Fibroblast of lung (primary cell): ENCODE measurements around the gene FAM184B. TPM values are rescaled to one million over a fixed set of nuclear protein-coding genes. Genes with fewer than 3 reads are reported as not detected.

Experiments used
- DNase-seq, 2 donors: peaks; one replicate each; pipeline versions ENCODE4 v3.0.0 to v3.0.0-alpha.2; 2010; ENCODE audit warnings: low read depth in 2 of 2
- H2AFZ ChIP-seq: 2 replicates; pipeline ENCODE4 v1.5.1; 2012; ENCODE audit warnings: low read length, control low read depth, inconsistent platforms
- H3K27ac ChIP-seq: 2 replicates; pipeline ENCODE4 v1.5.1; 2011; ENCODE audit warnings: low read length, control low read depth; ENCODE audit not compliant: insufficient read depth
- H3K27me3 ChIP-seq: 2 replicates; pipeline ENCODE4 v1.5.1; 2011; ENCODE audit warnings: mild to moderate bottlenecking, low read length; ENCODE audit not compliant: control insufficient read depth, insufficient read depth
- H3K36me3 ChIP-seq: 2 replicates; pipeline ENCODE4 v1.5.1; 2011; ENCODE audit warnings: low read length; ENCODE audit not compliant: control insufficient read depth, insufficient read depth
- H3K4me1 ChIP-seq: 2 replicates; pipeline ENCODE4 v1.5.1; 2011; ENCODE audit warnings: low read length; ENCODE audit not compliant: control insufficient read depth, insufficient read depth; ENCODE audit errors: extremely low read depth
- H3K4me2 ChIP-seq: 2 replicates; pipeline ENCODE4 v1.5.1; 2011; ENCODE audit warnings: low read length, control low read depth; ENCODE audit not compliant: insufficient read depth; ENCODE audit errors: extremely low read depth
- H3K4me3 ChIP-seq, 4 experiments: fragments of 200-600 bp in 1 of 4; sonication (generic) in 1 of 4; replicated peaks in 1 of 4; 2 replicates each; pipeline ENCODE4 v1.5.1; 2011 to 2016; ENCODE audit warnings: low read length in 4 of 4, low read depth in 3 of 4, mild to moderate bottlenecking in 3 of 4, control low read depth in 2 of 4, inconsistent platforms in 1 of 4, mixed read lengths in 1 of 4; ENCODE audit not compliant: insufficient read depth in 1 of 4; ENCODE audit errors: control extremely low read depth in 1 of 4
- H3K79me2 ChIP-seq: 2 replicates; pipeline ENCODE4 v1.5.1; 2012; ENCODE audit warnings: mild to moderate bottlenecking, low read length, inconsistent platforms; ENCODE audit not compliant: control insufficient read depth, insufficient read depth
- H3K9ac ChIP-seq: 2 replicates; pipeline ENCODE4 v1.5.1; 2011; ENCODE audit warnings: mild to moderate bottlenecking, low read length, control low read depth; ENCODE audit not compliant: insufficient read depth
- H3K9me3 ChIP-seq: 2 replicates; pipeline ENCODE4 v1.5.1; 2012; ENCODE audit warnings: low read depth, low read length; ENCODE audit not compliant: control insufficient read depth, insufficient read depth
- H4K20me1 ChIP-seq: 2 replicates; pipeline ENCODE4 v1.5.1; 2011; ENCODE audit warnings: low read length; ENCODE audit not compliant: control insufficient read depth, insufficient read depth; ENCODE audit errors: extremely low read depth
- EZH2 ChIP-seq: IDR thresholded peaks from 2 replicates; pipeline ENCODE4 v1.5.1; 2012; ENCODE audit warnings: low read length, control low read depth, mild to moderate bottlenecking; ENCODE audit errors: missing control alignments
- polyA plus RNA-seq, 2 donors: library from polyadenylated mRNA; depleted of rRNA in 1 of 2; stranded (reverse) in 1 of 2; unstranded in 1 of 2; fragments of >200 nt; gene quantifications; 2 replicates each; pipeline ENCODE4 v1.2.1, GENCODE V29; 2011 to 2012; ENCODE audit warnings: missing spikeins in 1 of 2
- total RNA-seq: library from RNA; depleted of rRNA; stranded (reverse); fragments of >200 nt; gene quantifications from 2 replicates; pipeline ENCODE4 v1.2.1, GENCODE V29; 2014
- TF ChIP-seq, protein P1 (sequence below), 2 donors: IDR thresholded peaks in 1 of 2; conservative IDR thresholded peaks in 1 of 2; 1 replicate in 1 of 2; 2 replicates in 1 of 2; pipeline ENCODE4 v1.5.1; 2011 to 2012; ENCODE audit warnings: low read length in 2 of 2, control low read depth in 1 of 2, inconsistent platforms in 1 of 2, low read depth in 1 of 2, mild to moderate bottlenecking in 1 of 2

Gene FAM184B
- total and polyA plus RNA-seq, 2 donors (not counting 1 experiment from before 2014, with no cell fraction given) = not detected

DNA sequence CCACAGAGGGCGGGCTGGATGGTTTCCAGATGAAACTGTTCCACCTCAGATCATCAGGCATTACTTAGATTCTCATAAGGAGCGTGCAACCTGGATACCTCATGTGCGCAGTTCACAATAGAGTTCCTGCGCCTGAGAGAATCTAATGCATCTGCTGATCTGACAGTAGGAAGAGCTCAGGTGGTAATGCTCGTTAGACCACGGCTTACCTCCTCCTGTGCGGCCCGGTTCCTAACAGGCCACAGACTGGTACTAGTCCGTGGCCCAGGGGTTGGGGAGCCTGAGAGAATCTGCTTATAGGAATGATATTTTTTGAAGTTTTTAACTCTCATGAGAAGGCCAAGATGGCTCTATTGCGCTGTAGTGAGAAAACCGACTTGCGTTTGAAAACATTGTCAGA, 34.7 kb upstream of the FAM184B start:
- no peak for DNase-seq
- Histone ChIP-seq H3K4me2 (no peak overlapping the region), H3K4me3 (no peak overlapping the region), H3K4me1 (peaks cover 2% of the 10 kb centered on the region), H3K9ac (no peak overlapping the region), H3K9me3 (no peaks in the 10 kb centered on the region), H2AFZ (peak overlapping the region; percentile 45), H3K27ac (no peak overlapping the region), H4K20me1 (no peaks in the 10 kb centered on the region), H3K36me3 (no peaks in the 10 kb centered on the region), H3K79me2 (peaks cover 70% of the 10 kb centered on the region), H3K27me3 (no peaks in the 10 kb centered on the region)
- no peak for TF ChIP-seq EZH2
- TF ChIP-seq, protein P1, sequence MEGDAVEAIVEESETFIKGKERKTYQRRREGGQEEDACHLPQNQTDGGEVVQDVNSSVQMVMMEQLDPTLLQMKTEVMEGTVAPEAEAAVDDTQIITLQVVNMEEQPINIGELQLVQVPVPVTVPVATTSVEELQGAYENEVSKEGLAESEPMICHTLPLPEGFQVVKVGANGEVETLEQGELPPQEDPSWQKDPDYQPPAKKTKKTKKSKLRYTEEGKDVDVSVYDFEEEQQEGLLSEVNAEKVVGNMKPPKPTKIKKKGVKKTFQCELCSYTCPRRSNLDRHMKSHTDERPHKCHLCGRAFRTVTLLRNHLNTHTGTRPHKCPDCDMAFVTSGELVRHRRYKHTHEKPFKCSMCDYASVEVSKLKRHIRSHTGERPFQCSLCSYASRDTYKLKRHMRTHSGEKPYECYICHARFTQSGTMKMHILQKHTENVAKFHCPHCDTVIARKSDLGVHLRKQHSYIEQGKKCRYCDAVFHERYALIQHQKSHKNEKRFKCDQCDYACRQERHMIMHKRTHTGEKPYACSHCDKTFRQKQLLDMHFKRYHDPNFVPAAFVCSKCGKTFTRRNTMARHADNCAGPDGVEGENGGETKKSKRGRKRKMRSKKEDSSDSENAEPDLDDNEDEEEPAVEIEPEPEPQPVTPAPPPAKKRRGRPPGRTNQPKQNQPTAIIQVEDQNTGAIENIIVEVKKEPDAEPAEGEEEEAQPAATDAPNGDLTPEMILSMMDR (conservative IDR thresholded peaks at IDR 0.05 in 1 of 2, IDR thresholded peaks at IDR 0.05 in 1 of 2; ENCODE audit: low read depth in 1 of 2, low read length in 2 of 2) = no peak

DNA sequence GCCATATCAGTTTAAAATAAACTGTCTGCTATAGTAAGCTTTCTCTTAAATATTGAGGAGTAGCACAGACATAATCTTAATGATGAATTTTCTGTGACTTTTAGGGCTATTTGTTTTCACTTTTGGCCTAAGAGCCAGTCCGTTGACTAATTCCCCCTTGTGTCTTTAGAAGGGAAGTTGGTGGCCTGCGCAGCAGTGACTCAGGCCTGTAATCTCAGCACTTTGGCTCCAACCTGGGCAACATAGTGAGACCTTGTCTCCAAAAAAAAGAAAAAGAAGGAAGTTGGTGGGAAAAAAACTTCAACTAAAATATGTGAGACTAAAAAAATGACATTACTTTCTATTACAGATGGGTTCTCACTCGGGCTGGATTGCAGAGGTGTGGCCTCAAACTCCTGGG, 32.7 kb upstream of the FAM184B start:
- H3K9me3 ChIP-seq = no peaks in the 10 kb centered on the region
- peak overlapping the region; percentile 91 for H3K4me2 ChIP-seq
- H3K27ac ChIP-seq = peak overlapping the region; percentile 18
- H3K27me3 ChIP-seq = no peaks in the 10 kb centered on the region
- H2AFZ ChIP-seq = peak overlapping the region; percentile 71
- H3K4me1 ChIP-seq = peaks cover 2% of the 10 kb centered on the region
- peak; percentile 58 to 76 for DNase-seq
- H3K4me3 ChIP-seq = peak overlapping the region in 1 of 4 experiments; percentile 26
- peaks cover 82% of the 10 kb centered on the region for H3K79me2 ChIP-seq
- no peak overlapping the region for H3K9ac ChIP-seq
- TF ChIP-seq, protein P1 (conservative IDR thresholded peaks at IDR 0.05 in 1 of 2, IDR thresholded peaks at IDR 0.05 in 1 of 2; ENCODE audit: low read depth in 1 of 2, low read length in 2 of 2) = no peak
- no peak for TF ChIP-seq EZH2
- no peaks in the 10 kb centered on the region for H4K20me1 ChIP-seq
- H3K36me3 ChIP-seq = no peaks in the 10 kb centered on the region

DNA sequence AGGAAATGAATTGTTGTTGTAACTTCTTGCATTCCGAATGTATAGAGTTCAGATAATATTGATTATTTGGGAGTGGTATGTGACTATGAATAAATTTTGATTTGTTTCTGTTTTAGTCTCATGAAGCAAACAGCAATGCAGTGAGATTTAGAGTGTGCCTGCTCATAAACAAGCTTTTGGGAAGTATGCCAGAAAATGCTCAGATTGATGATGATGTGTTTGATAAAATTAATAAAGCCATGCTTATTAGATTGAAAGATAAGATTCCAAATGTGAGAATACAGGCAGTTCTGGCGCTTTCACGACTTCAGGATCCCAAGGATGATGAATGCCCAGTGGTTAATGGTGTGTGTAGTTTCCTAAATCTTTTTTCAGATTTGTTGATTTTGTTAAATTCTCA, 31.4 kb upstream of the FAM184B start:
- Histone ChIP-seq H3K79me2 (peaks cover 90% of the 10 kb centered on the region), H4K20me1 (no peaks in the 10 kb centered on the region), H3K9me3 (no peaks in the 10 kb centered on the region), H3K9ac (no peak overlapping the region), H3K27ac (no peak overlapping the region), H3K4me3 (peak overlapping the region; percentile 8 to 98 (median 85)), H3K36me3 (no peaks in the 10 kb centered on the region), H2AFZ (peak overlapping the region; percentile 6), H3K4me2 (peak overlapping the region; percentile 91), H3K27me3 (no peaks in the 10 kb centered on the region), H3K4me1 (peaks cover 2% of the 10 kb centered on the region)
- TF ChIP-seq, protein P1 (conservative IDR thresholded peaks at IDR 0.05 in 1 of 2, IDR thresholded peaks at IDR 0.05 in 1 of 2; ENCODE audit: low read depth in 1 of 2, low read length in 2 of 2) = no peak
- no peak for TF ChIP-seq EZH2
- peak in 1 of 2 donors; percentile 54 for DNase-seq
